GM12878 (cell line): ENCODE data around the gene KCNQ1OT1. TPM values are rescaled to one million over a fixed set of nuclear protein-coding genes. Genes with fewer than 3 reads are reported as not detected.

ENCODE experiments used
- ATAC-seq: fragments of 200-7000 bp; cut with Tn5 transposase; 3 replicates; pipeline ENCODE4 v1.9.1; 2020; ENCODE audit warnings: mild to moderate bottlenecking, moderate library complexity
- BruUV-seq: library from RNA; stranded (reverse); fragments of 400-500 nt; replicated peaks from 2 replicates; lab custom pipeline; 2021; lab: Mats Ljungman, UMichigan
- CTCF ChIA-PET: fragments of 300-600 bp; sonication (Branson Sonifier 250); formaldehyde crosslinking; extraction: SDS; loops from one replicate; lab custom pipeline; 2021; ENCODE audit warnings: inconsistent platforms; lab: Yijun Ruan, JAX
- POLR2A ChIA-PET: fragments of 350-600 bp; formaldehyde crosslinking; extraction: SDS; loops from one replicate; lab custom pipeline; 2021; ENCODE audit warnings: inconsistent platforms; lab: Charles Lee
- RAD21 ChIA-PET: fragments of 300-600 bp; sonication (Branson Sonifier 250); formaldehyde crosslinking; loops from one replicate; lab custom pipeline; 2023; ENCODE audit warnings: antibody characterized with exemption; ENCODE audit not compliant: unreplicated experiment; lab: Charles Lee
- SMC1A ChIA-PET: fragments of 300-600 bp; sonication (Branson Sonifier 250); formaldehyde crosslinking; loops from one replicate; lab custom pipeline; 2023; ENCODE audit not compliant: unreplicated experiment, uncharacterized antibody; lab: Charles Lee
- DNase-seq: peaks from one replicate; pipeline ENCODE4 v3.0.0-alpha.2; 2011; ENCODE audit warnings: low read depth, low spot score
- FAIRE-seq: peaks from 3 replicates; lab custom pipeline; 2011; peaks lifted over from hg19 to GRCh38; lab: Jason Lieb, UNC
- H2AFZ ChIP-seq: 2 replicates; pipeline ENCODE4 v1.6.0; 2011; ENCODE audit warnings: low read depth, low read length, control low read depth; ENCODE audit not compliant: control insufficient read depth
- H3K27ac ChIP-seq: 2 replicates; pipeline ENCODE4 v1.5.1; 2011; ENCODE audit warnings: control low read depth; ENCODE audit not compliant: control insufficient read depth, insufficient read depth
- H3K27me3 ChIP-seq, 2 experiments: replicated peaks in 1 of 2; 2 replicates each; pipeline versions ENCODE4 v1.6.0 to v1.6.1; 2011; ENCODE audit warnings: low read length in 1 of 2; ENCODE audit not compliant: control insufficient read depth in 2 of 2, insufficient read depth in 2 of 2
- H3K36me3 ChIP-seq, 2 experiments: 2 replicates each; pipeline ENCODE4 v1.5.1; 2011; ENCODE audit warnings: low read length in 1 of 2; ENCODE audit not compliant: control insufficient read depth in 2 of 2, insufficient read depth in 2 of 2
- H3K4me1 ChIP-seq: 2 replicates; pipeline ENCODE4 v1.6.1; 2011; ENCODE audit warnings: mild to moderate bottlenecking, low read length, moderate library complexity, mixed read lengths; ENCODE audit not compliant: control insufficient read depth, insufficient read depth
- H3K4me2 ChIP-seq: 2 replicates; pipeline ENCODE4 v1.6.0; 2011; ENCODE audit warnings: control low read depth; ENCODE audit not compliant: control insufficient read depth, insufficient read depth
- H3K4me3 ChIP-seq: fragments of 200-600 bp; sonication (generic); 2 replicates; pipeline ENCODE4 v1.5.1; 2016
- H3K79me2 ChIP-seq: 2 replicates; pipeline ENCODE4 v1.6.0; 2011; ENCODE audit warnings: low read length; ENCODE audit not compliant: control insufficient read depth, insufficient read depth
- H3K9ac ChIP-seq: 2 replicates; pipeline ENCODE4 v1.8.0; 2011; ENCODE audit warnings: low read length, control low read depth, mixed read lengths; ENCODE audit not compliant: control insufficient read depth, insufficient read depth
- H3K9me3 ChIP-seq: replicated peaks from 3 replicates; pipeline ENCODE4 v1.5.1; 2011; ENCODE audit warnings: mild to moderate bottlenecking, low read length; ENCODE audit not compliant: control insufficient read depth, insufficient read depth
- H4K20me1 ChIP-seq: 2 replicates; pipeline ENCODE4 v1.6.0; 2011; ENCODE audit not compliant: control insufficient read depth, insufficient read depth
- ETV6 ChIP-seq, 2 experiments: fragments of 450-650 bp in 1 of 2; IDR thresholded peaks in 1 of 2; conservative IDR thresholded peaks in 1 of 2; 2 replicates each; pipeline ENCODE4 v1.6.1; 2014; ENCODE audit warnings: antibody characterized with exemption in 1 of 2, borderline replicate concordance in 1 of 2, low read depth in 1 of 2, mild to moderate bottlenecking in 1 of 2, moderate library complexity in 1 of 2
- KAT2A ChIP-seq: conservative IDR thresholded peaks from 2 replicates; pipeline ENCODE4 v1.6.1; 2011; ENCODE audit warnings: low read depth, low read length; ENCODE audit not compliant: control insufficient read depth
- KDM1A ChIP-seq: fragments of 200-600 bp; sonication (generic); IDR thresholded peaks from 2 replicates; pipeline ENCODE4 v1.6.1; 2016; ENCODE audit warnings: borderline replicate concordance
- WGBS: methylation state at CpG from one replicate; pipeline ENCODE4 v1.1.6; 2016; ENCODE audit warnings: low lambda C conversion rate; ENCODE audit not compliant: insufficient replicate concordance, insufficient coverage; ENCODE audit errors: missing lambda C conversion rate; 5-methylcytosine and 5-hydroxymethylcytosine counted together
- in situ Hi-C: fragments of 300-500 bp; cut with MboI; formaldehyde crosslinking; loops from 9 replicates; pipeline ENCODE4 v1.14.3; 2018; ENCODE audit warnings: mixed read lengths
- intact Hi-C: fragments of 100-400 bp; cut with micrococcal nuclease; formaldehyde crosslinking; loops from one replicate; pipeline ENCODE4 v1.14.2; 2022; ENCODE audit not compliant: unreplicated experiment
- polyA plus RNA-seq, 11 experiments: library from polyadenylated mRNA; depleted of rRNA in 4 of 11; unstranded in 6 of 11; stranded (reverse) in 5 of 11; fragments of >200 nt; fragmentation: Nextera tagmentation in 4 of 11; fragmentation: Illumina TruSeq in 1 of 11; extraction: Ambion mirVana in 4 of 11; extraction: Trizol in 1 of 11; gene quantifications; 1 replicate in 1 of 11; 2 replicates in 10 of 11; pipeline versions ENCODE4 v1.2.1 to v1.2.3, GENCODE V29; 2011 to 2016; ENCODE audit warnings: inconsistent platforms in 2 of 11, missing spikeins in 2 of 11, low read depth in 1 of 11
- total RNA-seq, 4 experiments: library from RNA; depleted of rRNA in 3 of 4; stranded (reverse); fragments of >200 nt in 3 of 4; fragmentation: Illumina TruSeq in 1 of 4; extraction: Trizol in 1 of 4; gene quantifications; 2 replicates each; pipeline versions ENCODE4 v1.2.1 to v1.2.3, GENCODE V29; 2013 to 2021
- TF ChIP-seq, protein P1 (sequence below): IDR thresholded peaks from 2 replicates; pipeline ENCODE4 v1.6.1; 2012; ENCODE audit warnings: low read depth, low read length, improper control_type of control experiment
- TF ChIP-seq, protein P2 (sequence below): IDR thresholded peaks from 2 replicates; pipeline ENCODE4 v1.6.1; 2011; ENCODE audit warnings: borderline replicate concordance, low read depth, mild to moderate bottlenecking, moderate library complexity, mixed read lengths, low read length; ENCODE audit not compliant: insufficient read depth; ENCODE audit errors: extremely low read length
- TF ChIP-seq, protein P3 (sequence below): fragments of 450-650 bp; IDR thresholded peaks from 2 replicates; pipeline ENCODE4 v1.6.1; 2014; ENCODE audit warnings: mild to moderate bottlenecking
- TF ChIP-seq, protein P4 (sequence below): fragments of 450-650 bp; IDR thresholded peaks from 2 replicates; pipeline ENCODE4 v1.6.1; 2016; ENCODE audit warnings: mild to moderate bottlenecking, moderate library complexity, borderline replicate concordance
- TF ChIP-seq, protein P5 (sequence below): IDR thresholded peaks from 2 replicates; pipeline ENCODE4 v1.6.1; 2011; ENCODE audit warnings: low read depth, mild to moderate bottlenecking, low read length, moderate library complexity, borderline replicate concordance; ENCODE audit errors: extremely low read depth

The KCNQ1OT1 gene
- total and polyA plus RNA-seq, 10 of the 15 experiments (the other 5 are each of a cell fraction or from before 2014, with no cell fraction given), result 0.02 to 1.6 (median 0.41) TPM

DNA sequence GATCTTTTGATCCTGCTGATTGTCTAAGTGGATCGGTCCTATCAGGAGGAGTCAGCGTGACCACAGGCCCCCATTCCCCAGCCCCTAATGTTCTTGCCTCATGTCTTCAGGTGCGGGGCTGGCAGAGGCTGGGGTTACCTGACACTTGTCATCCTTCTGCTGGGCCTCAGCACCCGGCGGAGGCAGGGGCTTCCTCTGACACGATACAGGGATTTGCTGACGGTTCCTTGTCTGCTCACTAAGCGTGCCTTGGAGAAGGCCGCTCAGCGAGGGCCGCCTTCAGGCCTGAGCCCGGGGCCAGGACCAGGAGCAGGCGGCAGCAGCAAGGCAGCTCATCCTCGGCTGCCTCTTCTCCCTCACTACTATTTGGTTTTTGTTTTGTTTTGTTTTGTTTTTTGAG lies 45.7 kb upstream of the KCNQ1OT1 start:
- DNase-seq, result no peak
- FAIRE-seq, result no peak
- H3K4me2 ChIP-seq, result no peak overlapping the region
- no peaks in the 10 kb centered on the region for H4K20me1 ChIP-seq
- ChIA-PET CTCF (interaction anchor here (0.6 kb wide), 1 partner anchor 15 kb away, joined by 3 read pairs; no protein-coding TSS in a partner anchor), RAD21 (no interaction called here), POLR2A (no interaction called here), SMC1A (no interaction called here)
- H3K36me3 ChIP-seq, result no peaks in the 10 kb centered on the region
- H2AFZ ChIP-seq, result no peak overlapping the region
- 33% methylated on average over 14 of the region's 14 CpGs for WGBS
- H3K4me3 ChIP-seq, result no peak overlapping the region
- in situ Hi-C loops (no loop called here), intact Hi-C loops (no loop called here)
- TF ChIP-seq KDM1A, result no peak
- no peaks in the 10 kb centered on the region for H3K79me2 ChIP-seq
- H3K9ac ChIP-seq, result no peak overlapping the region
- H3K9me3 ChIP-seq, result no peaks in the 10 kb centered on the region
- ATAC-seq, result no peak
- BruUV-seq, result no TSS peak
- H3K27me3 ChIP-seq, result no peaks in the 10 kb centered on the region; a peak in 1 of 4 replicates
- H3K4me1 ChIP-seq, result no peaks in the 10 kb centered on the region
- no peak overlapping the region for H3K27ac ChIP-seq

DNA sequence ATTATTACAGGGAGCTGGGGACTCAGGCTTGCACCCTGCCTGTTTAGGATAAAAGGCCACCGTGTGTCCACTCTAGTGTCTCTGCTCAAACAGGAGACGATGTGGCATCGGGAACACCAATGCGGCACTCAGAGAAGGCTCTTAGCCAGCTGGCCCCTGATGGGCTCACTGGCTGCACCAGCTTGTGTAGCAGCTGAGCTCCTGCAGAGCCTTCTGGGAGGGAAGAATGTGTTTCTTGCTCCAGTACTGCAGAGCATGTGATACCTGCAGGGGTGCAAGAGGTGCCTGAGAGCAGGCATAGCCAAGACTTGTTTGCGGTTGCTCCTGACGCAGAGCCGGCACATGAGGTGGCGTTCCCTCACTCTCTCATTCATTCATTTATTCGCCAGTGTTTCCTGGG lies 44.4 kb upstream of the KCNQ1OT1 start:
- H3K4me1 ChIP-seq, result no peaks in the 10 kb centered on the region
- H2AFZ ChIP-seq, result no peak overlapping the region
- no peaks in the 10 kb centered on the region for H3K36me3 ChIP-seq
- no peak overlapping the region for H3K9ac ChIP-seq
- in situ Hi-C loops (no loop called here), intact Hi-C loops (no loop called here)
- 79% methylated on average over 9 of the region's 9 CpGs for WGBS
- H3K27me3 ChIP-seq, result no peaks in the 10 kb centered on the region; a peak in 1 of 4 replicates
- H3K79me2 ChIP-seq, result no peaks in the 10 kb centered on the region
- POLR2A ChIA-PET, result no interaction called here
- H3K4me3 ChIP-seq, result no peak overlapping the region
- FAIRE-seq (no peak), ATAC-seq (no peak), DNase-seq (no peak)
- no peak overlapping the region for H3K4me2 ChIP-seq
- H3K9me3 ChIP-seq, result no peaks in the 10 kb centered on the region
- BruUV-seq, result no TSS peak
- RAD21 ChIA-PET, result no interaction called here
- SMC1A ChIA-PET, result no interaction called here
- CTCF ChIA-PET, result no interaction called here
- H4K20me1 ChIP-seq, result no peaks in the 10 kb centered on the region
- H3K27ac ChIP-seq, result no peak overlapping the region
- TF ChIP-seq, protein P1, sequence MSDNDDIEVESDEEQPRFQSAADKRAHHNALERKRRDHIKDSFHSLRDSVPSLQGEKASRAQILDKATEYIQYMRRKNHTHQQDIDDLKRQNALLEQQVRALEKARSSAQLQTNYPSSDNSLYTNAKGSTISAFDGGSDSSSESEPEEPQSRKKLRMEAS, result no peak
- TF ChIP-seq KAT2A, result no peak
- TF ChIP-seq ETV6 (conservative IDR thresholded peaks at IDR 0.05 in 1 of 2, IDR thresholded peaks at IDR 0.05 in 1 of 2; ENCODE audit: borderline replicate concordance in 1 of 2, low read depth in 1 of 2), result no peak
- TF ChIP-seq, protein P2, sequence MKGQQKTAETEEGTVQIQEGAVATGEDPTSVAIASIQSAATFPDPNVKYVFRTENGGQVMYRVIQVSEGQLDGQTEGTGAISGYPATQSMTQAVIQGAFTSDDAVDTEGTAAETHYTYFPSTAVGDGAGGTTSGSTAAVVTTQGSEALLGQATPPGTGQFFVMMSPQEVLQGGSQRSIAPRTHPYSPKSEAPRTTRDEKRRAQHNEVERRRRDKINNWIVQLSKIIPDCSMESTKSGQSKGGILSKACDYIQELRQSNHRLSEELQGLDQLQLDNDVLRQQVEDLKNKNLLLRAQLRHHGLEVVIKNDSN, result no peak
- TF ChIP-seq, protein P3, sequence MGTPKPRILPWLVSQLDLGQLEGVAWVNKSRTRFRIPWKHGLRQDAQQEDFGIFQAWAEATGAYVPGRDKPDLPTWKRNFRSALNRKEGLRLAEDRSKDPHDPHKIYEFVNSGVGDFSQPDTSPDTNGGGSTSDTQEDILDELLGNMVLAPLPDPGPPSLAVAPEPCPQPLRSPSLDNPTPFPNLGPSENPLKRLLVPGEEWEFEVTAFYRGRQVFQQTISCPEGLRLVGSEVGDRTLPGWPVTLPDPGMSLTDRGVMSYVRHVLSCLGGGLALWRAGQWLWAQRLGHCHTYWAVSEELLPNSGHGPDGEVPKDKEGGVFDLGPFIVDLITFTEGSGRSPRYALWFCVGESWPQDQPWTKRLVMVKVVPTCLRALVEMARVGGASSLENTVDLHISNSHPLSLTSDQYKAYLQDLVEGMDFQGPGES, result no peak
- TF ChIP-seq, protein P4, sequence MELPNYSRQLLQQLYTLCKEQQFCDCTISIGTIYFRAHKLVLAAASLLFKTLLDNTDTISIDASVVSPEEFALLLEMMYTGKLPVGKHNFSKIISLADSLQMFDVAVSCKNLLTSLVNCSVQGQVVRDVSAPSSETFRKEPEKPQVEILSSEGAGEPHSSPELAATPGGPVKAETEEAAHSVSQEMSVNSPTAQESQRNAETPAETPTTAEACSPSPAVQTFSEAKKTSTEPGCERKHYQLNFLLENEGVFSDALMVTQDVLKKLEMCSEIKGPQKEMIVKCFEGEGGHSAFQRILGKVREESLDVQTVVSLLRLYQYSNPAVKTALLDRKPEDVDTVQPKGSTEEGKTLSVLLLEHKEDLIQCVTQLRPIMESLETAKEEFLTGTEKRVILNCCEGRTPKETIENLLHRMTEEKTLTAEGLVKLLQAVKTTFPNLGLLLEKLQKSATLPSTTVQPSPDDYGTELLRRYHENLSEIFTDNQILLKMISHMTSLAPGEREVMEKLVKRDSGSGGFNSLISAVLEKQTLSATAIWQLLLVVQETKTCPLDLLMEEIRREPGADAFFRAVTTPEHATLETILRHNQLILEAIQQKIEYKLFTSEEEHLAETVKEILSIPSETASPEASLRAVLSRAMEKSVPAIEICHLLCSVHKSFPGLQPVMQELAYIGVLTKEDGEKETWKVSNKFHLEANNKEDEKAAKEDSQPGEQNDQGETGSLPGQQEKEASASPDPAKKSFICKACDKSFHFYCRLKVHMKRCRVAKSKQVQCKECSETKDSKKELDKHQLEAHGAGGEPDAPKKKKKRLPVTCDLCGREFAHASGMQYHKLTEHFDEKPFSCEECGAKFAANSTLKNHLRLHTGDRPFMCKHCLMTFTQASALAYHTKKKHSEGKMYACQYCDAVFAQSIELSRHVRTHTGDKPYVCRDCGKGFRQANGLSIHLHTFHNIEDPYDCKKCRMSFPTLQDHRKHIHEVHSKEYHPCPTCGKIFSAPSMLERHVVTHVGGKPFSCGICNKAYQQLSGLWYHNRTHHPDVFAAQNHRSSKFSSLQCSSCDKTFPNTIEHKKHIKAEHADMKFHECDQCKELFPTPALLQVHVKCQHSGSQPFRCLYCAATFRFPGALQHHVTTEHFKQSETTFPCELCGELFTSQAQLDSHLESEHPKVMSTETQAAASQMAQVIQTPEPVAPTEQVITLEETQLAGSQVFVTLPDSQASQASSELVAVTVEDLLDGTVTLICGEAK, result no peak
- TF ChIP-seq, protein P5, sequence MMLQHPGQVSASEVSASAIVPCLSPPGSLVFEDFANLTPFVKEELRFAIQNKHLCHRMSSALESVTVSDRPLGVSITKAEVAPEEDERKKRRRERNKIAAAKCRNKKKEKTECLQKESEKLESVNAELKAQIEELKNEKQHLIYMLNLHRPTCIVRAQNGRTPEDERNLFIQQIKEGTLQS, result no peak
